ENCODE results near the gene FOXJ2.

DNA sequence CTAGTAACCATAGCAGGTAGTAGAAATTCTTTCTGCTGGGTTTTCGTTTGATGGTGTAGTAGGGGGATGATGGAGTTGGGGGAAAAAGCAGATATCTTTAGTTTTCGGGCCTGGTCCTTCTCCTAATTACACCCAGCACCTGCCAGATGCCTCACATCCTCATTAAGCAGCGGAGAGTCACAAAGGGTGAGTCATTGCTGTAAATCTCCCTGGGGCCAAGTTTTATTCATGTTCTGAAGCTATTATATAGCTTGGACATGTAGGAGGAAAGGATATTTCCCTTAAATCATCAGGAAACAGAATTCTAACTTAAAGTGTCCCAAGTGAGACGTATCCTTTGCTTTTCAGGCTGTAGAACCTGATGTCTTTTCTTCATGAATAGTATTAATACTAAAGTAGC is 44.7 kb downstream of the FOXJ2 start:
- TF ChIP-seq, protein P1, sequence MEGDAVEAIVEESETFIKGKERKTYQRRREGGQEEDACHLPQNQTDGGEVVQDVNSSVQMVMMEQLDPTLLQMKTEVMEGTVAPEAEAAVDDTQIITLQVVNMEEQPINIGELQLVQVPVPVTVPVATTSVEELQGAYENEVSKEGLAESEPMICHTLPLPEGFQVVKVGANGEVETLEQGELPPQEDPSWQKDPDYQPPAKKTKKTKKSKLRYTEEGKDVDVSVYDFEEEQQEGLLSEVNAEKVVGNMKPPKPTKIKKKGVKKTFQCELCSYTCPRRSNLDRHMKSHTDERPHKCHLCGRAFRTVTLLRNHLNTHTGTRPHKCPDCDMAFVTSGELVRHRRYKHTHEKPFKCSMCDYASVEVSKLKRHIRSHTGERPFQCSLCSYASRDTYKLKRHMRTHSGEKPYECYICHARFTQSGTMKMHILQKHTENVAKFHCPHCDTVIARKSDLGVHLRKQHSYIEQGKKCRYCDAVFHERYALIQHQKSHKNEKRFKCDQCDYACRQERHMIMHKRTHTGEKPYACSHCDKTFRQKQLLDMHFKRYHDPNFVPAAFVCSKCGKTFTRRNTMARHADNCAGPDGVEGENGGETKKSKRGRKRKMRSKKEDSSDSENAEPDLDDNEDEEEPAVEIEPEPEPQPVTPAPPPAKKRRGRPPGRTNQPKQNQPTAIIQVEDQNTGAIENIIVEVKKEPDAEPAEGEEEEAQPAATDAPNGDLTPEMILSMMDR (IDR thresholded peaks at IDR 0.05) = no peak
- TF ChIP-seq POLR2A (IDR thresholded peaks at IDR 0.05) = no peak
